Measurements from ENCODE around the gene USP46. TPM values are rescaled to one million over a fixed set of nuclear protein-coding genes. Genes with fewer than 3 reads are reported as not detected.

The USP46 gene
- total RNA-seq, 1 experiment from 2014 or later: 48.1 TPM

GRCh38 chr4:52638717-52639116 lies 20.4 kb downstream of the USP46 start (continued):
- TF ChIP-seq OVOL2 (CRISPR knock-in tag; IDR thresholded peaks at IDR 0.05; ENCODE audit: borderline replicate concordance) (no peak), CTCF (IDR thresholded peaks at IDR 0.05) (no peak)

- TF ChIP-seq ZNF317 (CRISPR knock-in tag; IDR thresholded peaks at IDR 0.05; ENCODE audit: borderline replicate concordance, low read depth) (no peak), OVOL2 (CRISPR knock-in tag; IDR thresholded peaks at IDR 0.05; ENCODE audit: borderline replicate concordance) (no peak), NFYB (CRISPR knock-in tag; conservative IDR thresholded peaks at IDR 0.05; ENCODE audit: low read depth) (no peak), ZNF138 (CRISPR knock-in tag; conservative IDR thresholded peaks at IDR 0.05) (no peak), SMAD3 (CRISPR knock-in tag; IDR thresholded peaks at IDR 0.05; ENCODE audit: borderline replicate concordance) (no peak), ATF2 (CRISPR knock-in tag; IDR thresholded peaks at IDR 0.05; ENCODE audit: borderline replicate concordance, low read depth) (no peak), FOXP4 (CRISPR knock-in tag; IDR thresholded peaks at IDR 0.05) (no peak), STAT6 (CRISPR knock-in tag; conservative IDR thresholded peaks at IDR 0.05; ENCODE audit: low read depth) (no peak), GTF2I (CRISPR knock-in tag; conservative IDR thresholded peaks at IDR 0.05) (no peak), CREM (CRISPR knock-in tag; IDR thresholded peaks at IDR 0.05) (no peak), ZBTB43 (CRISPR knock-in tag; IDR thresholded peaks at IDR 0.05) (no peak), HMGXB4 (CRISPR knock-in tag; IDR thresholded peaks at IDR 0.05) (no peak), ZNF425 (CRISPR knock-in tag; conservative IDR thresholded peaks at IDR 0.05) (no peak)
- ChIA-PET CTCF (no interaction called here), POLR2A (no interaction called here)
- peaks cover 10% of the 10 kb centered on the region for H3K9me3 Mint-ChIP-seq
- ATAC-seq (no peak), DNase-seq (ENCODE audit: low spot score) (no peak)
- peaks cover 32% of the 10 kb centered on the region for H3K4me1 Mint-ChIP-seq
- H3K4me3 Mint-ChIP-seq: no peak overlapping the region
- H3K27me3 Mint-ChIP-seq (ENCODE audit: low read depth): no peaks in the 10 kb centered on the region
- H3K27ac Mint-ChIP-seq: peak overlapping the region; percentile 2; the same call in 1 of the 2 replicates
- peaks cover 11% of the 10 kb centered on the region for H3K36me3 Mint-ChIP-seq
Measured at GRCh38 chr4:52637116-52637515, 22.0 kb downstream of the USP46 start.
